IMR-90 (cell line): ENCODE data around the gene IFT81. TPM values are rescaled to one million over a fixed set of nuclear protein-coding genes. Genes with fewer than 3 reads are reported as not detected.

Source experiments
- ATAC-seq: fragments of 200-7000 bp; cut with Tn5 transposase; 2 replicates; pipeline ENCODE4 v1.9.1; 2020; ENCODE audit warnings: low read depth, mild to moderate bottlenecking, moderate library complexity
- BruUV-seq: library from RNA; stranded (reverse); fragments of 400-500 nt; replicated peaks from 2 replicates; lab custom pipeline; 2021; lab: Mats Ljungman, UMichigan
- CTCF ChIA-PET: fragments of 300-600 bp; formaldehyde crosslinking; extraction: SDS; loops from one replicate; lab custom pipeline; 2021; ENCODE audit warnings: antibody characterized with exemption; lab: Yijun Ruan, JAX
- POLR2A ChIA-PET: fragments of 300-600 bp; sonication (Branson Sonifier 250); formaldehyde crosslinking; loops from one replicate; lab custom pipeline; 2022; ENCODE audit warnings: antibody characterized with exemption; ENCODE audit not compliant: unreplicated experiment; lab: Charles Lee
- DNase-seq: peaks from one replicate; pipeline ENCODE4 v3.0.0; 2013
- H2AFZ ChIP-seq: replicated peaks from 2 replicates; pipeline ENCODE3; 2013; ENCODE audit warnings: low read length, mild to moderate bottlenecking; ENCODE audit not compliant: poor library complexity
- H2AK5ac ChIP-seq: 2 replicates; pipeline ENCODE4 v1.6.1; 2013; ENCODE audit warnings: low read depth, low read length, inconsistent platforms
- H2AK9ac ChIP-seq: replicated peaks from 2 replicates; pipeline ENCODE3; 2013; ENCODE audit warnings: mild to moderate bottlenecking, low read depth, low read length, moderate library complexity; ENCODE audit not compliant: poor library complexity
- H2BK120ac ChIP-seq: 2 replicates; pipeline ENCODE4 v1.6.1; 2013; ENCODE audit warnings: low read depth, low read length, inconsistent platforms
- H2BK15ac ChIP-seq: 3 replicates; pipeline ENCODE4 v1.6.1; 2013; ENCODE audit warnings: low read depth, low read length, inconsistent platforms
- H2BK20ac ChIP-seq: 2 replicates; pipeline ENCODE4 v1.6.1; 2013; ENCODE audit warnings: low read depth, mild to moderate bottlenecking, inconsistent platforms, low read length, moderate library complexity
- H2BK5ac ChIP-seq: 2 replicates; pipeline ENCODE4 v1.6.1; 2013; ENCODE audit warnings: mild to moderate bottlenecking, low read depth, low read length, inconsistent platforms; ENCODE audit not compliant: poor library complexity, severe bottlenecking
- H3K14ac ChIP-seq: replicated peaks from 2 replicates; pipeline ENCODE4 v1.6.1; 2013; ENCODE audit warnings: low read depth, low read length, inconsistent platforms
- H3K18ac ChIP-seq: 2 replicates; pipeline ENCODE4 v1.6.1; 2013; ENCODE audit warnings: low read depth, low read length, control low read depth
- H3K23ac ChIP-seq: 2 replicates; pipeline ENCODE4 v1.6.1; 2013; ENCODE audit warnings: low read depth, low read length, inconsistent platforms
- H3K27ac ChIP-seq: 2 replicates; pipeline ENCODE4 v1.5.1; 2013; ENCODE audit warnings: mild to moderate bottlenecking, control low read depth, low read length; ENCODE audit not compliant: insufficient read depth
- H3K27me3 ChIP-seq: 2 replicates; pipeline ENCODE4 v1.6.1; 2013; ENCODE audit warnings: low read length; ENCODE audit not compliant: control insufficient read depth, insufficient read depth
- H3K36me3 ChIP-seq: 2 replicates; pipeline ENCODE4 v1.6.1; 2013; ENCODE audit warnings: low read length, mixed read lengths; ENCODE audit not compliant: control insufficient read depth, insufficient read depth
- H3K4ac ChIP-seq: 2 replicates; pipeline ENCODE4 v1.6.1; 2013; ENCODE audit warnings: low read depth, low read length, inconsistent platforms
- H3K4me1 ChIP-seq: 2 replicates; pipeline ENCODE4 v1.6.1; 2013; ENCODE audit warnings: low read length, mixed read lengths; ENCODE audit not compliant: control insufficient read depth, insufficient read depth
- H3K4me2 ChIP-seq: 2 replicates; pipeline ENCODE4 v1.6.1; 2013; ENCODE audit warnings: low read depth, mild to moderate bottlenecking, control low read depth, low read length, moderate library complexity
- H3K4me3 ChIP-seq: 2 replicates; pipeline ENCODE4 v1.5.1; 2013; ENCODE audit warnings: low read depth, mild to moderate bottlenecking, control low read depth, low read length, moderate library complexity; ENCODE audit not compliant: insufficient read depth
- H3K56ac ChIP-seq: 2 replicates; pipeline ENCODE4 v1.6.1; 2013; ENCODE audit warnings: low read length, inconsistent platforms; ENCODE audit not compliant: insufficient read depth; ENCODE audit errors: extremely low read depth
- H3K79me1 ChIP-seq, 2 experiments: 2 replicates each; pipeline ENCODE4 v1.6.1; 2013; ENCODE audit warnings: low read length in 2 of 2, inconsistent platforms in 1 of 2, low read depth in 1 of 2
- H3K9ac ChIP-seq: 2 replicates; pipeline ENCODE4 v1.6.1; 2013; ENCODE audit warnings: low read depth, low read length, control low read depth
- H3K9me1 ChIP-seq: 2 replicates; pipeline ENCODE4 v1.6.1; 2013; ENCODE audit warnings: low read length, inconsistent platforms; ENCODE audit not compliant: insufficient read depth
- H3K9me3 ChIP-seq: 2 replicates; pipeline ENCODE4 v1.6.1; 2013; ENCODE audit warnings: low read length; ENCODE audit not compliant: control insufficient read depth, insufficient read depth
- H4K20me1 ChIP-seq: 2 replicates; pipeline ENCODE4 v1.6.1; 2013; ENCODE audit warnings: low read length, inconsistent platforms; ENCODE audit not compliant: insufficient read depth
- H4K5ac ChIP-seq: 2 replicates; pipeline ENCODE4 v1.6.1; 2013; ENCODE audit warnings: mild to moderate bottlenecking, low read depth, low read length, control low read depth
- H4K8ac ChIP-seq, 2 experiments: 2 replicates each; pipeline ENCODE4 v1.6.1; 2013; ENCODE audit warnings: low read depth in 2 of 2, low read length in 2 of 2, control low read depth in 1 of 2, inconsistent platforms in 1 of 2
- H4K91ac ChIP-seq: 2 replicates; pipeline ENCODE4 v1.6.1; 2013; ENCODE audit warnings: low read depth, low read length, inconsistent platforms; ENCODE audit not compliant: insufficient read depth
- CEBPB ChIP-seq: IDR thresholded peaks from 2 replicates; pipeline ENCODE4 v1.6.1; 2012; ENCODE audit warnings: low read depth, low read length, improper control_type of control experiment
- NFE2L2 ChIP-seq: fragments of 150-350 bp; IDR thresholded peaks from 2 replicates; pipeline ENCODE4 v1.6.1; 2016; ENCODE audit warnings: low read depth, mild to moderate bottlenecking, low read length
- USF2 ChIP-seq: fragments of 150-350 bp; IDR thresholded peaks from 2 replicates; pipeline ENCODE4 v1.6.1; 2017; ENCODE audit warnings: mild to moderate bottlenecking, antibody characterized with exemption, low read length, low read depth
- WGBS, 2 experiments: methylation state at CpG; one replicate each; pipeline versions ENCODE4 v1.1.5 to v1.1.7; 2013; ENCODE audit warnings: missing lambda C conversion rate in 2 of 2; ENCODE audit not compliant: insufficient read length in 1 of 2; ENCODE audit errors: extremely low coverage in 2 of 2; 5-methylcytosine and 5-hydroxymethylcytosine counted together
- dilution Hi-C: fragments of 300-500 bp; cut with HindIII; formaldehyde crosslinking; loops from one replicate; pipeline ENCODE4 v1.14.3; 2018; ENCODE audit warnings: low sequenced_read_pairs; ENCODE audit not compliant: unreplicated experiment
- in situ Hi-C: fragments of 300-500 bp; cut with MboI; formaldehyde crosslinking; loops from 3 replicates; pipeline ENCODE4 v1.14.3; 2019; ENCODE audit warnings: low sequenced_read_pairs, inconsistent platforms, mixed read lengths
- intact Hi-C: fragments of 100-400 bp; cut with micrococcal nuclease; formaldehyde crosslinking; loops from 2 replicates; pipeline ENCODE4 v1.10.0; 2022
- polyA plus RNA-seq, 3 experiments: library from polyadenylated mRNA; depleted of rRNA; stranded (reverse); fragments of >200 nt; gene quantifications; 2 replicates each; pipeline ENCODE4 v1.2.3, GENCODE V29; 2012; ENCODE audit warnings: low replicate concordance in 1 of 3
- total RNA-seq: library from RNA; depleted of rRNA; stranded (reverse); fragments of >200 nt; gene quantifications from 2 replicates; pipeline ENCODE4 v1.2.3, GENCODE V29; 2012

IFT81 gene
- total and polyA plus RNA-seq, 2 of the 4 experiments (the other 2 are of a cell fraction), result 6.1 to 8.1 TPM

DNA sequence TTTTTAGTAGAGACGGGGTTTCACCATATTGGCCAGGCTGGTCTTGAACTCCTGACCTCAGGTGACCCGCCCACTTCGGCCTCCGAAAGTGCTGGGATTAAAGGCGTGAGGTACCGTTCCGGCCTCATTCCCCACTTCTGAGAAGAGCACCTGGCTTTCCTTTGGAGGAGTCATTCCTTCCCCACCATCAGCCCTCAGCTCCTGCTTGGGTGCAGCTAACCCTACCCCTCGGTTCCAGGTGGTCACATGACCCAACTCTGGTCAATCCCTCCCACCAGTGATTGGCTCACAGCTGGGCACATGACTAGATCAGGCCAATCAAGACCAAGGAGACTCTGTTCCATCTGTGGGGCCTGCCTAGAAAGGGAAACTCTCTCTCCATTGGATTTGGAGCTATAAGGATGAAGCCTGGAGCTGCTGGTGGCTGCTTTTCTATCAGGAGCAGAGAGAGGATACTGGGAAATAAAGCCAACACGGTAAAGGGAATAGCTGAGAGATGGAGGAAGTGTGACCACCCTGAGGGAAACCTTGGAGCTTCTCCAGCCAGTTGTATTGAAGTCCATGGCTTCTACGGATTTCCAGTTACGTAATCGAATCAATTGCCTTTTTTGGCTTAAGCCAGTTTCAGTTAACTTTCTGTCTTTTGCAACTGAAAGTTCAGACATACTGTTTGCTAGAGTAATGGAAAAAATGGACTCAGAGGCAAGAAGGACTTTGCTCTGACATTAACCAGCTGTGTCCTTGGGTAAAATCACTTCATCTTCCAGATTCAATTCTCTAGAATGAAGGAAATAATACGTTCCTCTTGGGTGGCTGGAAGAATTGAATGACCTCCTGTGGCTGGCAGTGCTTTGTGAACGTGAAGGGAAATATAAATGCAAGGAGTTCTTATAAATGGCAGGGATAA is 19.7 kb upstream of the IFT81 start:
- Histone ChIP-seq H3K4me1 (peaks cover 29% of the 10 kb centered on the region), H4K5ac (peak overlapping the region; percentile 71), H2AK9ac (no peak overlapping the region), H3K27ac (peak overlapping the region; percentile 54; the same call in 1 of the 2 replicates), H2AFZ (no peak overlapping the region), H4K8ac (peak overlapping the region; percentile 61 to 63; a peak in 3 of 4 replicates), H3K27me3 (no peaks in the 10 kb centered on the region), H3K18ac (peak overlapping the region; percentile 93), H3K56ac (no peak overlapping the region), H2BK15ac (peak overlapping the region; percentile 36; the same call in 2 of the 3 replicates), H2AK5ac (peak overlapping the region; percentile 78), H3K4me3 (no peak overlapping the region), H4K20me1 (no peaks in the 10 kb centered on the region), H3K4me2 (no peak overlapping the region), H2BK5ac (peak overlapping the region; percentile 12), H3K9ac (no peak overlapping the region), H3K36me3 (no peaks in the 10 kb centered on the region), H3K14ac (peak overlapping the region; percentile 14), H4K91ac (peak overlapping the region; percentile 67), H3K9me3 (no peaks in the 10 kb centered on the region), H3K79me1 (peaks cover 0 to 4% of the 10 kb centered on the region in 2 experiments; a peak in 1 of 4 replicates), H2BK120ac (peak overlapping the region; percentile 18), H3K23ac (no peak overlapping the region), H3K4ac (peak overlapping the region; percentile 56), H2BK20ac (peak overlapping the region; percentile 58; the same call in 1 of the 2 replicates), H3K9me1 (peaks cover 18% of the 10 kb centered on the region)
- no TSS peak for BruUV-seq
- intact Hi-C loops (loop anchor here (10.0 kb wide), 1 partner anchor 210 kb away; no protein-coding TSS in a partner anchor), dilution Hi-C loops (no loop called here), in situ Hi-C loops (no loop called here)
- ATAC-seq (no peak), DNase-seq (peak; percentile 35)
- TF ChIP-seq USF2 (peak; percentile 73; the same call in 1 of the 2 replicates), NFE2L2 (no peak), CEBPB (peak; percentile 65)
- CTCF ChIA-PET, result interaction anchor here (0.6 to 1.1 kb wide), 2 partner anchors 70 to 327 kb away, joined by 3 to 6 read pairs; no protein-coding TSS in a partner anchor
- POLR2A ChIA-PET, result no interaction called here
- 63% methylated on average over 5 of the region's 14 CpGs; no CpG with 5 or more reads in 1 of the 2 experiments for WGBS, 2 experiments
